ENCODE data around the gene RSPH6A.

The RSPH6A gene

DNA sequence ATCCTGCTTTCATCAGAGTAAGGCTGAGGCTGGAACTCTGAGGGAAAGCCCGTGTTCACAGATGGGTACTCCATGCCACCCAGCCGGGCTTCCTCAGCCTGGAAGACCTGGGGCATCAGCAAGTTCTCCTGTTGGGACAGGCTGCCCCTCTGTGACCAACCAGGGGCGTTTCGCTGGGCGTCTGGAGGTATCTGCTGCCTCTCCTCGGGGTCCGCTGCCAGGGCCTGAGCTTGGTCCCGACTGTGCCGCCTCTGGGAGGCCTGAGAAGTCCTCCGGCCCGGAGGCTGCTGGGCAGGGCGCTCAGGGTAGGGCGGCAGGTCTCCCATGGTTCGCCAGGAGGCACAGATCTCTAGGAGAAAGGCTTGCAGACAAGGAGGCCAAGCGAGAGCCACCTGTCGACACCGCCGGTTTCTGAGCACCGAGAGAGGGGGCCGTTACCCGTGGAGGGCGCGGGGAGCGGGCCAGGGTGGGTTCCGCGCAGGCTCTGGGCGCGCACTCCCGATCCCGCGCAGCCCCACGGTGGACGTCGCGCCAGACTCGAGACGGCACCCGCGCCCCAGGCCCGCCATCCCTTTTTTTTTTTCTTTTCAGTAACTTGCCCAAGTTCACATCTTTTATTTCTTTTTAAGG, at the start of gene RSPH6A:
Gene RSPH6A (minus strand): TSS at position 458 of the 630 bp plus-strand sequence. CDS start 132 bp downstream, at position 326.
- DNase-seq (ENCODE audit: low read depth in 2 of 2), result no peak

DNA sequence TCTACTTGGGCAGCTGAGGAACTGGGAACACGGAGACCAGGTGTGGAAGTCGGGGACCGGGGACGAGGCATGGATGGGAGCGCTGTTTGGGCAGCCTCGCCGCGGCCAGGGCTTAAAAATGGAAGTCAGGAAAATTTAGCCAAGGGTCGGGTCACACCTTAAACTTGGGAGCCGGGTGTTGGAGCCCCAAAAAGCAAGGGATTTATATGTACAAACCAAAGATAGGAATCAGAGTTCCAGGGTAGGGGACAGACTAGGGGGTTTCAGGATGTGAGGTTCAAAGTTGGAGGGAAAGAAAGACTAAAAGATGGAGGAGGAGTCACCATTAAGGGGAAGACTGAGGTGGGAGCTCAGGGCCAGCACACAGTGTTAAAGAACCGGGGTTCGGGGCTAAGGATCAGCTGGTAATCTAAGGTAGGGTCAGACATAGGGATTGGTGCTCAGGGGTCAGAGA, 49.5 kb upstream of the RSPH6A start:
- no peak for DNase-seq (ENCODE audit: low read depth in 2 of 2)

DNA sequence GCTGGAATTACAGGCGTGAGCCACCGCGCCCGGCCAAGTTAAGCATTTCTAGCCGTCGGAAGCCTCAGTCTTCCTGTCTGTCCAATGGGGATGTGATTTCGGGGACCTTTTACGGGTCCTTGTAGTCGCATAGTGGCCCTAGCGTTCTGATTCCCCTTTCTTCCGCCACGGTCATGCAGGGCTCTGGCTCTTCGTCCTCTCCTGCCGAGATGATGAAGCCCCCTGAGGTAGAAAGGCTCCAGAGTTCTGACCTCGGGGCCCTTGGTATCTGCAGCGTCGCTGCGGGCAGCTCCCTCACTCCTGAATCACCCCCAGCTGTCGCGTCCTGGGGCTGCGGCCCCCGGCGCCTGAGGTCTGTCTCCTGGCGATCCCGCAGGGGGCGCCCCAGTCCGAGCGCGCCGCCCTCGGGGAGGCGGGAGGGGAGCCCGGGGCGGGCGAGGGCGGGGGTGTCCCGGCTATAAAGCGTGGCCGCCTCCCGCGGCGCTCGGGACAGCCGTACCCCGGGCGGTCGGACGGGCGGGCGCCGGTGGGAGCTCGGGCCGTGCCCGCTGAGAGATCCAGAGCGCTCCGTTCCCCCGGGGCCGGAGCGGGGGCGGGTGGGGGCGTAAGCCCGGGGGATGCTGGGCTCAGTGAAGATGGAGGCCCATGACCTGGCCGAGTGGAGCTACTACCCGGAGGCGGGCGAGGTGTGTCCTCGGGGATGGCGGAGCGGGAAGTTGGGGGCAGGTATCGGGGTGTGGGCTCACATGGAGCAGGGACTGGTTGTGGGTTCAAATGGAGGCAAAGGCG, 48.9 kb upstream of the RSPH6A start, which contains the start of gene FOXA3:
Gene FOXA3 (plus strand): TSS at position 487 of the 789 bp plus-strand sequence. CDS start 131 bp downstream, at position 618.
- no peak for DNase-seq (ENCODE audit: low read depth in 2 of 2)

DNA sequence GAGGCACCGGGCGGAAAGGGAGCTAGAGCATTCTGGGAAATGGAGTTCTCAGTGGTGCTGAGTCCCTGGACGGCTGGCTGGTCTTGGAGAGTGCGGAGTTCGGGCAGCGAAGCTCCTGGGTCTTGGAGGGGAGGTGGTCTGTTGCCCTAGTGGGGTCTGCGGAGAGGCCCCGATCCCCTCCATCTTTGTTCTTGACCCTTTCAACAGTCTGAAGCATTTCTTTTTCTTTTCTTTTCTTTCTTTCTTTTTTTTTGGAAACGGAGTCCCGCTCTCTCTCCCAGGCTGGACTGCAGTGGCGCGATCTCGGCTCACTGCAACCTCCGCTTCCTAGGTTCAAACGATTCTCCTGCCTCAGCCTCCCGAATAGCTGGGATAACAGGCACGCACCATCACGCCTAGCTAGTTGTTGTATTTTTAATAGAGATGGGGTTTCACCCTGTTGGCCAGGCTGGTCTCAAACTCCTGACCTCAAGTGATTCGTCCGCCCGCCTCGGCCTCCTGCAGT, 48.3 kb upstream of the RSPH6A start:
- DNase-seq (ENCODE audit: low read depth in 2 of 2), result no peak

DNA sequence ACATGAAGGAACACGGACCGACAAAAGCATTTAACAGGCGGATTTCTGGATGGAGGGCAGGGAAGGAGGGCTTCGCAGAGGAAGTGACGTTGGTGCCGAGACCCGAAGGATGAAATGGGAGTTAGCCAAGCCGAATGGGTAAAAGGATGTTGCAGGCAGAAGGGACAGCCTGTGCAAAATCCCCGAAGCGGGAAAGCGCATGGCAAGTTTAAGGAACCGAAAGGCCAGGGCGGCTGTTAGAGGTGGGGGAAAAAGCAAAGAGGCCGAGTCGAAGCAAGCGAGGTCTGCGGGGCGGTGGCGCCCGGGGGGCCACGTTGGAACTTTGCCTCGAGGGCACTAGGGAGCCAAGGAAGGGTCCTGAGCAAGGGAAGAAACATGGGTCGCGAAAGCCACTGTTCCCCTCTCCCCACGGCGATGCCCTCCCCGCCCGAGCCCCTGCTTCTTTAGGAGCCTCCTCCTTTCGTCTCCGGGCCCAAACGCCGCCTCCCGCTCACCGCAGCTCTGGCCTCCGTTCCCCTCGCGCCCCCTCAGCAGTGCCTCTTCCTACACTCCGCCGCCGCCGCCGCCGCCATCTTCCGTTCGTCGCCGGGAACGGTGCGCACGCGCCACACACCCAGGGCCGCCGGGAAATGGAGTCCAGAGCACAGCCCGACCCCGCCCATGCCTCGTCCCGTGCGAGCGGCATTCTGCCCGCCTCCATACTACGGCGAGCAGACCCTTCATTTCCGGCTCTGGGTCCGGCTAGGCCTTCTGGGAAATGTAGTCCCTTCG, 47.6 kb upstream of the RSPH6A start, which contains the start of gene SYMPK:
Gene SYMPK (minus strand): TSS at position 584 of the 771 bp plus-strand sequence. CDS start 8,652 bp downstream, outside the sequence.
- DNase-seq (ENCODE audit: low read depth in 2 of 2), result peak; percentile 93 to 96

DNA sequence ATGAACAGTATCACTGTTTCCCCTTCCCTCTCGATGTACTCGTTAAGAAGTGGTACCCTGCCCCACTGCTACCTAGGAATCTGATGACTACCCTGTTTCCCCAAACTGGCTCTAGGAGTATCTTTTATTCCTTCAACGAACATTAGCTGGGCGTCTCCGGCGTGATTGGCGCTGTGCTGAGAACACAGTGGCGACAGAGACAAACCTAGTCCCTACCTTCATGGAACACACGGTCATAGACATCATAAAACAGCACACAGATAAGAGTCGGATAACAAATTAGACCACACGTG, 47.1 kb upstream of the RSPH6A start:
- no peak for DNase-seq (ENCODE audit: low read depth in 2 of 2)

DNA sequence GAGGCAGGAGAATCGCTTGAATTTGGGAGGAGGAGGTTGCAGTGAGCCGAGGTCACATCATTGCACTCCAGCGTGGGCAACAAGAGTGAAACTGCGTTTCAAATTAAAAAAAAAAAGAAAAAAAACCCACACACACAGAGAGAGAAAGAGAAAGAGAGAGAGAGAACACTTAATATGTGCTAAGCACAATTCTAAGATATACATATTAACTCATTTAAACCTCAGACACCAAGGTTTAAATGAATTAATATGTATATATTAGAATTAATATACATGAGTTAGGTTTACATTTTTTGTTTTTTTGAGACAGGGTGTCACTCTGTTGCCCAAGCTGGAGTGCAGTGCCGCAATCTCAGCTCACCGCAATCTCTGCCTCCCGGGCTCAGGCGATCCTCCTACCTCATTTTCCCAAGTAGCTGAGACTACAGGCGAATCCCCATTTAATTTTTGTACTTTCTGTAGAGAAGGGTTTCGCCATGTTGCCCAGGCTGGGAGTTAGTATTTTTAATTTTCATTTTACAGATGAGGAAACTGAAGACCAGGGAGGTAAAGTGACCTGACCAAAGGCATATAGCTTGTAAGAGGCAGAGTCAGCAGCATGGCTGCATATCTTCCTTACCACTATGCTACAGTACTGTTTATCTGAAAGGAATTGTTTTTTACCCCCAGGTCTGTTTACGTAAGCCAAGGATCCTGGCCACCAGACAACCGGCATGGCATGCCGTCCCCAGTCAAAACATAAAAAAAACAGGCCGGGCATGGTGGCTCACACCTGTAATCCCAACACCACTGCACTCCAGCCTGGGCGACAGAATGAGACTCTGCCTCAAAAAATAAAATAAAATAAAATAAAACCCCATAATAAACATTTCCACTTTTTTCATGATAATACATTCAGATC, 45.5 kb upstream of the RSPH6A start:
- DNase-seq (ENCODE audit: low read depth in 2 of 2), result no peak

DNA sequence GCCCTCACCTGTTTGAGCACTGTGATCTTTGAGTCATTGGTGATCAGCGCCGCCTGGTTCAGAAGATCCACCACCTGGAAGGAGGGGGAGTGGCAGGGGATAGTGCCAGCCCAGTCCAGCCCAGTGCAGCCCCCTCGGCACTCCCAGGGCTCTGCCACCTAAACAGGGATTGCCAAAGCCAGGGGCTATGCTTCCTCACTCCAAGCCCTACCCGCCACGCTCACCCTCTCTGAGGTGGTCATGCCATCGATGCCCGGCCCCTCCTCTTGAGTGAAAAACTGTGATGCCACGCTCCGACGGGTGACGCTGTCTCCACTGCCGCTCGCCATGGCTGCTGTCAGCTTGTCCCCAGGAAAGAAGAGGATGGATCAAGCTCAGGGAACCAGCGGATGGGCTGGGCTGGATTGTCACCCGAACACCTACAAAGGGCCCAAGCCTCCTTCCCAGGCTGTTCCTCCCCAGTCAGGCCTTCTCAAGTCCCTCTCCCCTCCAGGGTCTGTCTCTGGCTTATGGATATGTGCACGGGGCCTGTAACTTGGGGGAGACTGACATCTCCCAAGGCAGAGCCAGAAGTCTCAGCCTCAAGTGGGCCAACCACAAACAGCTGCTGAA, 39.2 kb upstream of the RSPH6A start:
- no peak for DNase-seq (ENCODE audit: low read depth in 2 of 2)

DNA sequence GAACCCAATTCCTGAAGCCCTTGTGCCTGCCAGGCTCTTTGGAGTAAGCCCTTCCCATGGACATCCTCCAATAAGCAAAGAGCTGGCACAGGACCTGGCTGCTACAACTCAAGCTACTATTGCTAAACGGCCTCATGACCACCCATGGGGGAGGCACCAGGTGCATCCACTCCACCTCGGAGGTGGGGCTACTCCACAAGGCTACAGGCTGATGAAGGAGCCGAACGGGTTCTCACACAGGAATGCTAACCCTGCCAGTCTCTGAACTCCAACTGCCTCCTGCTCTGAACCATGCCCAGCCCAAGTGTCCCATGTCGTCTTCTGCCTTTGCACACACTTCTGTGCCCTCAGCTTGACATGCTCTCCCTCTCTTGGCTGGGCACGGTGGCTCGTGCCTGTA, 37.9 kb upstream of the RSPH6A start:
- DNase-seq (ENCODE audit: low read depth in 2 of 2), result no peak

DNA sequence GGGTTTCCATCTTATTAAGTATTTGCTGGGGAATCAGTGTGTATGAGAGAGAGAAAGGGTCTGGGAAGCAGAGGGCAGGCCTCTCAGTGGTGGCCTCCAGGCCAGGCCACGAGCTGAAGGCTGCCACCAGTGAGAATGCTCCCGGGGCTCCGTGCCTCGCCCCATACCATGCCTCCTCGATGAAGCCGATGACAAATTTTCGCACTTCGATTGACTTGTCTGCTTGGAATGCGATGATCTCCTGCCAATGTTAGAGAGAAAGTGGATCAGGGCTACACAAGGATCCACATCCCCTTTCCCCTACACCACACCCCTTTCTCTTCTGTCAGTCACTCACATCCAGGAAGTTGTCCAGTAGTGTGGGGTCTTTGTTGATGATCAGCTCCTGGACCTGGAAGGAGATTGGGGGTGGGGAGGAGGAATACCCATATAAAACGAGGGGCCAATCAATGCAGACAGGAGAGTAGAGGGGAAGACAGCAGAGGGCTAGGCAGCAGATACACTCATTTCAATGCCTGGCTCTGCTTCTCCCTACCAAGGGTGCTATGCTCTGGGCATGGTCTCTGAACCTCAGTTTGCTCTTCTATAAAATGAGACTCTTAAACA, 37.1 kb upstream of the RSPH6A start:
- DNase-seq (ENCODE audit: low read depth in 2 of 2), result no peak

DNA sequence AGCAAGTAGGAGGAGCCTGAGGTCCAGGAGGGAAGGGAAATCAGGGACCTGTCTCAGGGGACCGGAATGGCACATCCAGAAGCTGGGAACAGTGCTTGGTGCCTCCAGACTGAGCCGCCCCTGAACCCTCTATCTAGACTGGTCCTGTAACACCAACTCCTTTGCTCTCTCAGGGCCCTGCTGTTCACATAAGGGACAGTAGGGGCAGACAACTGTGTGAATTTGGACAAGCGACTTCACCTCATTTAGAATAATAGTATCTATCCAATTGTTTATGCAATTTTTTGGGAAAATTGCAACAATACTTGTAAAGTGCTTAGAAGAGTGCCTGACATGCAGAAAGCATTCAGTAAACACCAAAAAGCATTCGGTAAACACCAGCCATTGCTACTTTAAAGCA, 33.8 kb upstream of the RSPH6A start:
- no peak for DNase-seq (ENCODE audit: low read depth in 2 of 2)

DNA sequence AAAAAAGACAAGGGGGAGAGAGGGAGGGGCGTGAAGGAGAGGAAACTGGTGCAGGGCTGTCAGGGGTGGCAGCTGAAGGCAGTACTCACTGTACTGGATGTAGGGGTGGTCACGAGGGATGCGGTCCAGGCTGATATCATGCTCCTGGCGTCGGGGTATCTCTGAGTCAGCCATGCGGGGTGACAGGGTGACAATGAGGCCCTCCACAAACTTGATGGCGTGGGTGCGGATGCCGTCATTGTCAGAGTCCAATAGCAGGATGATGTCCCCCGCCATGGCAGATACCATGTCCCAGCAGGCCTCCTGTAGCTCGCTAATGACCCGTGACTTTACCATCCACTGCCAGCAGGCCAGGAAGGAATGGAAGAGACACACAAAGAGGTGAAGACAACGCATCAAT, 32.6 kb upstream of the RSPH6A start:
- DNase-seq (ENCODE audit: low read depth in 2 of 2), result no peak

DNA sequence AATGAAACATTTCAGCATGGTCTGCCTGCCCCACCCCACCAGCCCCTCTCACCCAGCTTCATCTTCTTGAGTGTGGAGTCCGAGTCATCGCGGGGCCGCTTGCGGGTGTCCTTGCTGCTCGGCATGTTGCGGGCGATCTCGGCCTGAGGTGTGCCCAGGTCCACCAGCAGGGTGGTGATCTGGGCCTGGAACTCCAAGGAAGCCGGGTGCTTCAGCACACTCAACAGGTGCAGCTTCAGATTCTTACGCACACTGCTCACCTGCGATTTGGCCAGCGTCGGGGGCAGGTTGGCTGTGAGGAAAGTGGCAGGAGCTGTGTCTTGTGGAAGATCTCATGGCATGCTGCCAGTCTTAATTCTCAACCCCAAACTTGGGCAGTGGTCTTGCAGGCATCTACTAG, 27.1 kb upstream of the RSPH6A start:
- no peak for DNase-seq (ENCODE audit: low read depth in 2 of 2)

DNA sequence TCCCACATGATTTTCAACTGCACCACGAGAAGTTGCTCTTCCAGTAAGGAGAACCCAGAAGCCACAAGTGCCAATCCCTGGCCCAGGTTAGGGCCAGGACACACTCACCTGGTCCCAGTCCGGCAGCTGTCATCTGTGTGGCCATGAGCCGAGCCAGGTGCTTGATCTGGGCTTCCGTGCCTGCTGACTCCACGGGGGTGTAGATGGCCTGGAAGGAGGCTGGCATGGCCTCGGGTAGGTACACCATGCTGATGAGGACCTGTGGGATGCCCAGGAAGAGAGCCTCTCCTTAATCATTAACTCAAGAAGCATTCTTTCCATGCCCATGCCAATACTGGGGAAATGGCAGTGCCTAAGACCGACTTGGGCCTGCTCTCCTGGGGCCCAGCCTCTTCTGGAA, 19.9 kb upstream of the RSPH6A start:
- no peak for DNase-seq (ENCODE audit: low read depth in 2 of 2)

DNA sequence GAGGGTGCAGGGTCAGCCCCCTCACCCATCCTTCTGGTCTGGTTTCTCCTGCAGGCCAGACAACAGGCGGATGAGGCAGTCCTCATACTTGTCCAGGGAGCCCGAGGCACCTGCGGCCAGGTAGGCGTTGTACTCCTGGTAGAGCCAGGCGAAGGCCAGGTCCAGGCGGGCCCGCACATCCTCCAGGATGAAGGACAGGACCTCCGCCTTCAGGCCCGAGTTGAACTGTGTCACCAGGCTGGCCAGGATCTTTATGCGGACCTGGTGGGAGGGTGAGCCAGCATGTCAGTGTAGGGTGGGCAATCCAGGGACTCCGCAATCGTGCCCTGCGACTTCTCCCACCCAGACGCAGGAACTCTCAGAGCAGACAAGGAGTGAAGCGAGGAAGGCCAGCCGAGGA, 13.8 kb upstream of the RSPH6A start:
- no peak for DNase-seq (ENCODE audit: low read depth in 2 of 2)

DNA sequence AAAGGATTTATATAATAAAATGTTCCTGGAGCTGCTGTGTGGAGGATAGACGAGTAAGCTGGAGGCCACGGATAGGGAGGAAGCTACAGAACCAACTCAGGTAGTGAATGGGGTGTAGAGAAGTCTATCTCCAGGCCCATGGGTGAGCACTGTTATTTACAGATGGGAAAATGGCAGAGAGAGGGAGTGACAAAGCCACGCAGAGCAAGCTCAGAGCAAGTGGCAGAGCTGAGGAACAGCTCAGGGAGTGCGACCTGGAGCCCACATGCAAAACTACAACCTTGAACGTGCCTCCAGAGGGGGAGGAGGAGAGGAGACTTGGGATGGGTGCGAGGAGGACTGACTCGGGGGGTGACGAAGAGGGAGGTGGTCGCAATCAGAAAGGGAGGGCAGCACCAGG, 13.4 kb upstream of the RSPH6A start:
- DNase-seq (ENCODE audit: low read depth in 2 of 2), result no peak

DNA sequence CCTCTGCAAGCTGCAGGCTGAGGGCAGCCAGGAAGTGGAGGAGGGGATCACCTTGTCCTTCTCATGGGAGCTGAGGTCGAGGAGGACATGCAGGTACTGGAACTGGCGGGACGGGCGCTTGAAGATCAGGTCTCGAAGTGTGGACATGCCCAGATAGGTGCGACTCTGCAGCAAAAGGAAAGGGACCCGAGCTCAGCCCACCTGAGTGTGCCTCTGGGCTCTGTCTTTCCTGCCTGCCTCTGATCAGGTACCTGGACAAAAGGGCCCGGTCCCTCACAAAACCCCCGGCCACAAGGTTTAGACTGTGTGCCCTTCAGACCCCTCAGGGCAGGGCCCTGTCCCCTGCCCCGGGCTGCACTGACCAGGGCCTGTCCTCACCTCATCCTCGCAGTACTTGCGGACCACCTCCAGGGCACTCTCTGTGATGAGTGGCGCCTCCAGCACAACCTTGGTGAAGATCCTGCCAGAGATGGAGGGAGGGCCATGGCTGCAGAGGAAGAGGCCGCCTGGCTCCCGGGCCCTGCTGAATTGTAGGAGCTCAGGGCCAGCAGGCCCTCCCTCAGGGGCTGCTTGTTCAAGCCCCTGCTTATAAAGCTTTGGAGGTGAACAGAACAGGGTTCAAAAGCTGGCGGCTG, 12.5 kb upstream of the RSPH6A start:
- no peak for DNase-seq (ENCODE audit: low read depth in 2 of 2)

DNA sequence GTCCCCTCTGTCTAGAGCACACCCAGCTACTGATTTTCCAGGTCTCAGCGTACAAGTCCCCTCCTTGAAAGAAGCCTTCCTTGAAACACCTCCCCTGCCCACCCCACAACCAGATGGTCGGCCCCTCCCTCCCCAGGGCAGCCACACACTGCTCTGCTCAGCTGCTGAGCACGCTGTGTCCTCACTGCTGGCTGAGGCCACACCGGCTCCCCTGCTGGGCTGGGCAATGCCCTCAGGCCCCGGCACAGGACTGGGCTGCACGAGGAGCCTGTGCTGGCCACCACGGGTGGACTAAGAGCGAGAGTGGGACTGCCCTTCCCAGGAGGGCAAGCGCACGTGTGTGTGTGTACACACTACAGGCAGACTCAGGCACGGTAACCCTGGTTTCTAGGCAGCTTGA, 11.8 kb upstream of the RSPH6A start:
- no peak for DNase-seq (ENCODE audit: low read depth in 2 of 2)

DNA sequence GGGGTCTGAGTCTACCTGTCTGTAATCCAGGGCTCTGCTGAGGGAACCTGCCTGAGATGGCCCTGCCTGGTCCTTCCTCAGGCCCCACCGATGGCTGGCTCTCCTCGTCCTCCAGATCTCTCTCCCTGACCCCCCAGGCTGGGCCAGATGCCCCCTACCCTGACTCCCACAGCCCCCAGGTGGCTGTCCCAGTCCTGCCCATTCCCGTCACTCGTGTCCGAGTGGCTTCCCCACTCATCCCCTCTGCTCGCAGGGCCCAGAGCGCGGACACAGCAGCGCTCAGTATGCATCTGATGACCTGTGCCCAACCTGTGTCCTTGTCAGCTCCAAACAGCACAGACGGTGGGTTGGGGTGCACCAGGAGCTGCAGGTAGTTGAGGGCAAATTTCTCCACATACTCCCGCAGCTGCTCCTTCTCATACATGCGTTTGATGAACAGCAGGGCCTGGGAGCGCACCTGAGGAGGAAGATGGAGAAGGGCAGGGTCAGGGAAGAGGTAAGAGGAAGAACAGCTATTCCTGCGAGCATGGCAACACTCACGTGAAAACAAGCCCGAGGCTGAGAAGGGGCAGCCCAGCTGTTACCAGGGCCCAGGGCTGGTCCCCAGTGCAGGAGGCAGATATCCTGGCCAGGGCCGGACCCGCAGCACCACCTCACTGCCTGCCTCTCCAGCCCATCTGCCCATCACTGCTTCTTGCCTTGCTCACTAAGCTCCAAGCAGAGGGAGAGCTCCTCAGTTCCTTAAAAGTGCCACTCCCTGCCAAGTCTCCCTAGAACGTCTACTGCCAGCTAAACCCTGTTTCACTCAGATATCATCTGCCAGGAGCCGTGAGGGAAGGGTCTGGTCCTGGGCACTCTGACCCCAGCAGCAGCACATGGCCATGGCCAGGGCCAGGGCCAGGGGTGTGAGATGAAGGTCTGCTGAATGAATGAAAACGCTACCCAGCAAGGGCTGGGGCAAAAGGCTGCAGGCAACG, 11.1 kb upstream of the RSPH6A start:
- DNase-seq (ENCODE audit: low read depth in 2 of 2), result no peak

All from fibroblast of skin of left biceps (primary cell).